GM13977 (cell line): ENCODE results near the gene CIDEA.

Source experiments
- DNase-seq: peaks from one replicate; pipeline ENCODE4 v3.0.0; 2012; ENCODE audit warnings: low spot score
- in situ Hi-C: fragments of 300-500 bp; cut with MboI; formaldehyde crosslinking; loops from one replicate; pipeline ENCODE4 v1.12.0; 2022; ENCODE audit warnings: low sequenced_read_pairs, low pct_unique_long_range_greater_than_20kb, mixed read lengths, inconsistent platforms; ENCODE audit not compliant: unreplicated experiment
- TF ChIP-seq, protein P1 (sequence below): IDR thresholded peaks from 2 replicates; pipeline ENCODE4 v1.5.1; 2012; ENCODE audit warnings: mild to moderate bottlenecking, control low read depth; ENCODE audit not compliant: insufficient read depth; ENCODE audit errors: extremely low read depth, missing control alignments

Gene CIDEA

DNA sequence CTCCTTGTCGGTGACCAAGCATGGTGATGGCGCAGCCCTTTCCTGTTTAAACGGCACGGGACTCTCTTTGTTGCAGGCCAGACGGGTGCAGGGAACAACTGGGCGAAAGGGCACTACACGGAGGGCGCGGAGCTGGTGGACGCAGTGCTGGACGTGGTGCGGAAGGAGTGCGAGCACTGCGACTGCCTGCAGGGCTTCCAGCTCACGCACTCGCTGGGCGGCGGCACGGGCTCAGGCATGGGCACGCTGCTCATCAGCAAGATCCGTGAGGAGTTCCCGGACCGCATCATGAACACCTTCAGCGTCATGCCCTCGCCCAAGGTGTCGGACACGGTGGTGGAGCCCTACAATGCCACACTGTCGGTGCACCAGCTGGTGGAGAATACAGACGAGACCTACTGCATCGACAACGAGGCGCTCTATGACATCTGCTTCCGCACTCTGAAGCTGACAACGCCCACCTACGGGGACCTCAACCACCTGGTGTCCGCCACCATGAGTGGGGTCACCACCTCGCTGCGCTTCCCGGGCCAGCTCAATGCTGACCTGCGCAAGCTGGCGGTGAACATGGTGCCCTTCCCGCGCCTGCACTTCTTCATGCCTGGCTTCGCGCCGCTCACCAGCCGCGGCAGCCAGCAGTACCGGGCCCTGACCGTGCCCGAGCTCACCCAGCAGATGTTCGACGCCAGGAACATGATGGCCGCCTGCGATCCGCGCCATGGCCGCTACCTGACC, 71.0 kb downstream of the CIDEA start:
- DNase-seq, result no peak
- TF ChIP-seq, protein P1, sequence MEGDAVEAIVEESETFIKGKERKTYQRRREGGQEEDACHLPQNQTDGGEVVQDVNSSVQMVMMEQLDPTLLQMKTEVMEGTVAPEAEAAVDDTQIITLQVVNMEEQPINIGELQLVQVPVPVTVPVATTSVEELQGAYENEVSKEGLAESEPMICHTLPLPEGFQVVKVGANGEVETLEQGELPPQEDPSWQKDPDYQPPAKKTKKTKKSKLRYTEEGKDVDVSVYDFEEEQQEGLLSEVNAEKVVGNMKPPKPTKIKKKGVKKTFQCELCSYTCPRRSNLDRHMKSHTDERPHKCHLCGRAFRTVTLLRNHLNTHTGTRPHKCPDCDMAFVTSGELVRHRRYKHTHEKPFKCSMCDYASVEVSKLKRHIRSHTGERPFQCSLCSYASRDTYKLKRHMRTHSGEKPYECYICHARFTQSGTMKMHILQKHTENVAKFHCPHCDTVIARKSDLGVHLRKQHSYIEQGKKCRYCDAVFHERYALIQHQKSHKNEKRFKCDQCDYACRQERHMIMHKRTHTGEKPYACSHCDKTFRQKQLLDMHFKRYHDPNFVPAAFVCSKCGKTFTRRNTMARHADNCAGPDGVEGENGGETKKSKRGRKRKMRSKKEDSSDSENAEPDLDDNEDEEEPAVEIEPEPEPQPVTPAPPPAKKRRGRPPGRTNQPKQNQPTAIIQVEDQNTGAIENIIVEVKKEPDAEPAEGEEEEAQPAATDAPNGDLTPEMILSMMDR, result no peak
- in situ Hi-C loops, result no loop called here

DNA sequence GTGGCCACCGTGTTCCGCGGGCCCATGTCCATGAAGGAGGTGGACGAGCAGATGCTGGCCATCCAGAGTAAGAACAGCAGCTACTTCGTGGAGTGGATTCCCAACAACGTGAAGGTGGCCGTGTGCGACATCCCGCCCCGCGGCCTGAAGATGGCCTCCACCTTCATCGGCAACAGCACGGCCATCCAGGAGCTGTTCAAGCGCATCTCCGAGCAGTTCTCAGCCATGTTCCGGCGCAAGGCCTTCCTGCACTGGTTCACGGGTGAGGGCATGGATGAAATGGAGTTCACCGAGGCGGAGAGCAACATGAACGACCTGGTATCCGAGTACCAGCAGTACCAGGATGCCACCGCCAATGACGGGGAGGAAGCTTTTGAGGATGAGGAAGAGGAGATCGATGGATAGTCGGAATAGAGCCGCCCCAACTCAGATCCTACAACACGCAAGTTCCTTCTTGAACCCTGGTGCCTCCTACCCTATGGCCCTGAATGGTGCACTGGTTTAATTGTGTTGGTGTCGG, 71.6 kb downstream of the CIDEA start:
- TF ChIP-seq, protein P1, result no peak
- no peak for DNase-seq
- in situ Hi-C loops, result no loop called here

DNA sequence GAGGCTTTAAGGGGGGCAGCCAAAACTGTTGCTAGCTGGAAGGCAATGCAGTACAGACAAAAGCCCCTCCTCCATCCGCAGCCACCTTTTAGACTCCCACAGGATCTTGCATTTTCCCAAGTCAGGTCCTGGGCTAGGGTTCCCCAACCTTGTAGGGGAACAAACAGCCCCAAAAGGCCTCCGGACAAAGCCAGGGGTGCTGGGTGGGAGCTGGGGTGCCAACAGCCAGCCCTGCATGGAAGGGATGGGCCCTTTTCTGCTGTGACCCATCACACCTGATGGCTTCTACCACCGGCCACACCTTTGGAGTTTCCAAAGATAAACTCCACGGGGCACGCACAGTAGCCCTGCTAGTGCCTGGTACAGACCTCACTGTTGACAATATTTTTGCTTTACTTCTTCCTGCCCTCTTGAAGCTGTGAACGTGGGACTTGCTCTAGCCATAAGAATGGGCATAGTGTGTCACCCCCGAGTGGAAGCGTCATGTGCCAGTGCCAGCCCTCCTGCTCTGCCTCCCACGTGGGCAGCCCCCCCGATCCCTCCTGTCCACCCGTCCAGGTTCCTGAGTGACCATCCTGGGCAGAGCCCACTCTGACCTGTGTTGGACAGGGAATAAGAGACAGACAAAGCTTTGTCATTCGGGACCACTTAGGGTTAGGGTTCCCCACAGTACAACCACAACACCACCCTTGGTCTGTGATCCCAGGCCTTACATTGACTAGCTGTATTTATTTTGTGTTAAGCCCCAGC, 72.7 kb downstream of the CIDEA start:
- no peak for DNase-seq
- TF ChIP-seq, protein P1, result no peak
- in situ Hi-C loops, result no loop called here
